GM21390 (cell line): ENCODE data around the gene HEXIM2.
"Not testable (repeated sequence)": the region's sequence is repeated elsewhere in the genome, so short reads cannot be mapped to it uniquely, and the experiment has no call there.

Source experiments
- ATAC-seq: cut with Tn5 transposase; IDR thresholded peaks from one replicate; pipeline ENCODE4 v1.9.1; 2021; ENCODE audit not compliant: unreplicated experiment

Gene HEXIM2

DNA sequence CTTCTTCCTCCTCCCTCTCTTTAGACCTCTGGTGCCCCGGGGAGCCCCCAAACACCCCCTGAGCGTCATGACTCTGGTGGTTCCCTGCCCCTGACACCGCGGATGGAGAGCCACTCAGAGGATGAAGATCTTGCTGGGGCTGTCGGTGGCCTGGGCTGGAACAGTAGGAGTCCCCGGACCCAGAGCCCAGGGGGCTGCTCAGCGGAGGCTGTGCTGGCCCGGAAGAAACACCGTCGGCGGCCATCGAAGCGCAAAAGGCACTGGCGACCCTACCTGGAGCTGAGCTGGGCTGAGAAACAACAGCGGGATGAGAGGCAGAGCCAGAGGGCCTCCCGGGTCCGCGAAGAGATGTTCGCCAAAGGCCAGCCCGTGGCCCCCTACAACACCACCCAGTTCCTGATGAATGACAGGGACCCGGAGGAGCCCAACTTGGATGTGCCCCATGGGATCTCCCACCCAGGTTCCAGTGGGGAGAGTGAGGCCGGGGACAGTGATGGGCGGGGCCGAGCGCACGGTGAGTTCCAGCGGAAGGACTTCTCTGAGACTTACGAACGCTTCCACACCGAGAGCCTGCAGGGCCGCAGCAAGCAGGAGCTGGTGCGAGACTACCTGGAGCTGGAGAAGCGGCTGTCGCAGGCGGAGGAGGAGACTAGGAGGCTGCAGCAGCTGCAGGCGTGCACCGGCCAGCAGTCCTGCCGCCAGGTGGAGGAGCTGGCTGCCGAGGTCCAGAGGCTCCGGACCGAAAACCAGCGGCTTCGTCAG is 7.5 kb downstream of the HEXIM2 start:
- no peak for ATAC-seq

DNA sequence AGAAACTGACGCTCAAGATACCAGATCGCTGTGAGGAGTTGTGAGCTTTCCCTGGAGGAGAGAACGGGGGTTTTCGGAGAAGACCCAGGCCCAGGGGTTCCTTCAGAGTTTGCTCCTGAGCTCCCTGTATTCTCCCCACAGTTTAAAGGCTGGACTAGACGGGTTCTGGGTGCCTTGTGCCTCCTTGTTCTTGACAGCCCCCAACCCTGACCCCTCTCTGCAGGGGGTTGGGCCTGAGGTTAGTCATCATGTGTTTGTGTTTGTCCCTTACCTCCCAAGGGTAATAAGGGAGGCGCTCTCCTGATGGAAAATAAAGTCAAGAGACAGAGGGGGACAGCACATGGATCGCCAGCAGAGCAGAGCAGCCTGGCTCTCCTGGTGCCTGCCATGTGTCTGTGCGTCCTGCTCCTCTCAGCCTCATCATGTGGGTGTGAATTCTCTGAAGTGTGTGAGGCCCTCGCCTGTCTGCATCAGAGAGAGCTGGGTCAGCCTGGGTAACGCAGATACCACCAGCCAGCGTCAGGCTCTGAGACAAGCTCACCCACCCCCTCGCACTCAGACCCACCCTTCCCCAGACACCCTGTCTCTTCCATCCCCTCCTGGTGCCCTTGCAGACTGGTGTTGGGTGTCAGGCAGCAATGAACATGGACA is 8.7 kb downstream of the HEXIM2 start:
- no peak for ATAC-seq

DNA sequence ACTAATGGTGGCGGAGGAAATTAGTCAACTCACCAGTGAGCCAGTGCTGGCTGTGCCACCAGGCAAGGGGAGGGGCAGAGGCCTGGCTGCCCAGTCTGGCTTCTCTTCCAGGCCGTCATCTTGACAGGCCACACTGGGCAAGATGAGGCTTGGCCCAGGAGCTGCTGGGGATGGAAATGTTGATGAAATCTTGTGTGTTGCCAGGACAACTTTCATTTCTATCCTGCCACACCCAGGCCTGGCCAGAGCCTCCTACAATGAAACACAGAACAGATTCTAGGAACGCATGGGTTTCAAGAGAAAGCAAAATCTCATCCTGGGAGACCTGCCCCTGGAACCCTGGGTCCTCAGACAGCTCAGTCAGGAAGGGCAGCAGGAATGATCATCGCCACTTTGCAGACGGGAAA is 9.3 kb downstream of the HEXIM2 start:
- no peak for ATAC-seq

DNA sequence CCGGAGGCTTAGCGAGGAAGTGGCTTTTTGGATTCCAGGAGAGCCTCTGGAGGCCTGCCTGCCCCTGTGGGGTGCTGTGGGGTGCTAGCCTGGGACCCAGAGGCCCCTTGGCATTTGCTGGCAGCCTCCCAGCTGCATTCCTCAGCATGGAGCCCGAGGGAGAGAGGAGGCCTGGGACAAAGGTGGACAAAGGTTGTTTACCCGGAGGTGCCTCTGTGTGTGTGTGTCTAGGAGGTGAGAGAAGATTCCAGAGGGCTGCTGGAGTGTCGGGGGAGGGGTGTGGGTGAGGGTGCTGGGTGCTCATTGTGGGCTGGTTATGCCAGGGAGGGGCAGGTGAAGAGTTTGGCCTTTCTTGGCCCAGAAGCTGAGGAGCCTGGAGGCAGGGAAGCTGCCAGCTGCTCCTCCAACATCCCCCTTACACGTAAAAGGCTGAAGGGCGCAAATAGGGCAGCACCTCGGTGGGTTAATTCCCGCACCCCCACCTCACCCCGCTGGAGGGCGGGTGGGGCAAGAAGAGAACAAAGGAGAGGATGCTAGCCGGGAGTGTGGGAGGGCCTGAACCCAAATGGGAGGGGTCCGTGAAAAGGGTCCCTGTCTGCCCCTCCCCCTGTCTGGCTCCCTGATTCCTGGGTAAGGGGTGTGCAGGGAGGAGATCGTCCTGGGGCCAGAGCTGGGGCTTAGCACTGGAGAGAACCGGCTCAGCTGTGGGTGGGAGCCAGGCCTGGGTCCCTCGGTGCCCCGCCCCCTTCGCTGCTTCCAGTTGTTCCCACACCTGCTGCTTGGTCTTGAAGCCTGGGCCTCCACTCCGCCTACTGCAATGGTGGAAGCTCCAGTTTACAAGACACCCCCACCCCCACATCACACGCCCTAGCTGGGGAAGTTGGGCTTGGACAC is 9.9 kb downstream of the HEXIM2 start:
- ATAC-seq: no peak

DNA sequence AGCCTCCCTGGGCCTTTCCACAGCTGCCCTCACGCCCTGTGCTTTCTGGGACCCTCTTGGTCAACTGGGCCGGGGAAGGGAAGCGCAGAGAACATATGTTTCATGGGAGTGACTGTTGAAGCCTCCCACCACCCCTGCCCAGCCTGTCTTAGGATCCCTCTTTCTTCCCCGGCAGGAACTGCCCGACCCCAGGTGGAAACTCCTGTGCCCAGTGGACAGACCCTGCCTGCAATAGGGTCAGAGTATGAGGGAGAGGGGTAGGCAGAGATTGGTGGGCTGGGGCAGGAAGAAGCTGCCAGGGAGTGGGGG is 10.5 kb downstream of the HEXIM2 start:
- no peak for ATAC-seq

DNA sequence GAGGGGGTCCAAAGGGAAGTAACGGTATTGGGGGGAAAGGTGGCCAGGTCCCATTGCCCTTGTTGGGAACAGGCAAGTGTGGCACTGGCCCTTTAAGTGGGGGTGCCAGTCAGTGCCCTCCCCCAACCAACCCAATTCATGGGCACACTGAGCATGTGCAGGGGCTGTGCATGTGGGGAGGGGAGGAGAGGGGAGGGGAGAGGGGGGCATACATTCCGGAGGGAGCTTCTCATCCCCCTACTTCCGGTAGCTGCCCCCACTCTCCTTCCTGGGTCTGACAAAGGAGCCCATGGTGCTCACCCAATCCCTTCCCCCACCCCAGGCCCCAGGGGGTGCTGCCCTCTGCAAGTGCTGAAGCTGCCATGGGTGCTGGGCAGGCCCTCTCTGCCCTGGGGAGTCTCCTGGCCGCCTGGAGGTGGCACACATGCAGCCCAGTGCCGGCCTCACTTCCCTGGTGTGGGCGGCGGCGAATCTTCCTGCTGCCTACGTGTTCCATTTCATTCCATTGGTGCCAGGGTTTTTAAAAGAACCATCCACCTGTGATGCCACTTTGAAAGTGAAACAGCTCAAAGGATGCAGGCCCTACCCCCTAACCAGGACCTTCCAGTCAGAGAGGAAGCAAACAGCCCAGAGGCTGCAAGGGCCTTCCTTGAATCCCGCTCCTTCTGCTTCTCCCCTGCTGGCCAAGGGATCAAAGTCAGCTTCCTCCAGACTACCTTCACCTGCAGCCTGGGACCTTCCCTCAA is 11.0 kb downstream of the HEXIM2 start:
- ATAC-seq: no peak

DNA sequence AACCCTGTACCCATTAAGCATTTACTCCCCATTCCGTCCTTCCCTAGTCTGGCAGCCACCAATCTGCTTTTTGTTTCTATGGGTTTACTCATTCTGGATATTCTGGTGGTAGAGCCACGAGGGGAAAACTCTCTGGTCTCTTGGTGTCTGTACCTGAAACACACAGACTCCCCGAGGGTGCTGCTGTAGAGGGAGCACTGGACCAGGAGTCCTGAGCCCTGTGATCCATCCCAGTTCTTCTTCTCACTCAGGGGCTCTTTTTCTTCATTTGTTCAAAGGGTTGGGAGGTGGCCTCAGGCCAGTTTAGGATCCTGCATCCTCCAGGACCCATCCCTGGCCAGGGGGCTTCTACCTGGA is 14.1 kb downstream of the HEXIM2 start:
- ATAC-seq: no peak

DNA sequence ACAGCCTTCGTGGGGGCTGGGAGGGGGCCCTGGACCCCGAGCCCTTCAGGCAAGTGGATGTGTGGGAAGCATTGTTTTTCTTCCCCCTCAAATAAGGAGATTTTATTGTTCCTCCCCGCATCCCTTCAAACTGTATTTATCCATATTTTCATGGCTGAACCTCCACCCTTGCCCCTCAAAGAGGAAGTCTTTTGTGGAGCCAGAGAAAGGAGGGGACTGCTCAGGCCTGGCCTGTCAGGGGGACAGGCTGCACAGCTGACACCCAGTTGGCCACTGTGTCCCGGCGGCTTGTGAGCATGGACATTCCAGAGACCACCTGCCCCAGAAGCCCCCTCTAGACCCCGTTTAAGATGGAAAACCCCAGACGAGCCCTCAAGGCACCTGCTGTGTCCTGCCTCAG is 15.9 kb downstream of the HEXIM2 start:
- ATAC-seq: no peak

DNA sequence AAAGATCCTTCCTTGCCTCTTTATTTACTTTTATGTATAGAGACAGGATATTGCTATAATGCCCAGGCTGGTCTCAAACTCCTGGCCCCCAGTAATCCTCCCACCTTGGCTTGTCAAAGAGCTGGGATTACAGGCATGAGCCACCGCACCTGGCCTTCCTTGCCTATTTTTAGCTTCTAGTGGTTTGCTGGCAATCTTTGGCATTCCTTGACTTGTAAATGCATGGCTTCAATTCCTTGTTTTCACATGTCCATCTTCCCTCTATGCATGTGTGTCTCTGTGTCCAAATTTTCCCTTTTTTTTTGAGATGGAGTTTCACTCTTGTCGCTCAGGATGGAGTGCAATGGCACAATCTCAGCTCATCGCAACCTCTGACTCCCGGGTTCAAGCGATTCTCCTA is 22.5 kb downstream of the HEXIM2 start:
- ATAC-seq: no peak

DNA sequence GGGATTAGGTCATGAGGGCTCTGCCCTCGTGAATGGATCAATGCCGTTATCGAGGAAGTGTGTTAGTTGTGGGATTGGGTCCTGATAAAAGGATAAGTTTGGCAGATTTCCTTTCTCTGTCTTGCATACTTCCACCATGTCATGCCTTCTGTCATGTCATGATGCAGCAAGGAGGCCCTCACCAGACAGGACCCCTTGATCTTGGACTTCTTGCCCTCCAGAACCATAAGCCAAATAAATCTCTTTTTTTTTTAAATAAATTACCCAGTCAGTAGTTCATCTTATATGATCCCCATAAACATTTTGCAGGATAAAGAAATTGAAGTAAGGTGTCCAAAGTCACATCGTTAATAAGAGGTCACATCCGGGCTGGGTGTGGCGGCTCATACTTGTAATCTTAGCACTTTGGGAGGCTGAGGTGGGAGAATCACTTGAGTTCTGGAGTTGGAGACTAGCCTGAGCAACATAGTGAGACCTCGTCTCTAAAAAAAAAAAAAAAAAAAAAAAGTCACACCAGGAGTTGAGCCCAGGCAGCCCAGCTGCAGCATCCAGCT is 25.2 kb downstream of the HEXIM2 start:
- no peak for ATAC-seq

DNA sequence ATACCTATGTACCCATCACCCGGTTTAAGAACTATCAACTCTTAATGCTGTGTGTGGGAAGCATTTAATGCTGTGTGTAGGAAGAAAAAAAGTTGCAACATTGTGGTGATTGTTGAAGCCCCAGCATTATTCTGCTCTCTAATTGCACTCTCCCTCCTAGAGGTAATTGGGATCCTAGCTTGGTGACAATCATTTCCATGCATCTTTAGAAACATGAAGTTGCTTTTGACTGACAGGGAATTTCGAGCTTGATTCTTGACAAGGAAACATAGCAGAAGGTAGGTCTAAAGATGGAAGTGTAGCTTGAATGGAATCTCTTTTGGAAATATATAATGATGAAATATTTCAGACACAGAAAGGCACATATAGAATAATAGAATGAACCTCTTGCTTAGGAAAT is 27.3 kb downstream of the HEXIM2 start:
- no peak for ATAC-seq

DNA sequence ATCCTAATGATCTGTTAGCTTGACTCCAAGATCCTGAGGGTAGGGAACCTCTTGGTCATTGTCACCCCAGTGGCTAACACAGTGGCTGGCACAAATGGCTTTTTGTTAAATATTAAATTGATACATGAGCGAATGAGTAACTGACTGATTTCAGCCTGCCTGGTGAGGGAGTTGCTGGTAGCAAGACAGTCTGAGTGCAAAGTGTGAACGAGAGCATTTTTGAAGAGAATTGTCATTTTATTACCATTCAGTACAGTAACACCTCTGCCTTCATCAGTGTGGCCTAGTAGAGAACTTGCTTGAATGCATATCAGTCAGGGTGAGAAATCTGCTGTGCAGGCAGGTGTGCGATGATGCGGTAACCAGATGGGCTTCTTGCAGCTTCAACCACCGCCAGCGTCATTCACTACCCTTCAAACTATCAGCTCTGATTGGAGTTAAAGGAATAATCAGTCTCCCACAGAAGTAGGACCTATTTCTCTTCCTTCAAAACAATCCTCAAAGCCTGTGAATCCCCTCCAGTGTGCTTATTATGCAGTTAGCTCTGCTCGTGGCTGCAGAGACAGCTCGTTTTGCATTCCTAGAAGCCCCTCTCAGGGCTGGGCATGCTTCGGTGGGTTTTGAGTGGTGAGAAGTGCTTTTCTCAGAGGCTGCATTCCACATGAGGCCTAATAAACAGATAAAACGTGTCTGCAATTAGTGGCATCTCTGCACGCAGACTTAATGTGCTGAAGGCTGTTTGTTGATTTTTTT is 29.0 kb downstream of the HEXIM2 start:
- no peak for ATAC-seq

DNA sequence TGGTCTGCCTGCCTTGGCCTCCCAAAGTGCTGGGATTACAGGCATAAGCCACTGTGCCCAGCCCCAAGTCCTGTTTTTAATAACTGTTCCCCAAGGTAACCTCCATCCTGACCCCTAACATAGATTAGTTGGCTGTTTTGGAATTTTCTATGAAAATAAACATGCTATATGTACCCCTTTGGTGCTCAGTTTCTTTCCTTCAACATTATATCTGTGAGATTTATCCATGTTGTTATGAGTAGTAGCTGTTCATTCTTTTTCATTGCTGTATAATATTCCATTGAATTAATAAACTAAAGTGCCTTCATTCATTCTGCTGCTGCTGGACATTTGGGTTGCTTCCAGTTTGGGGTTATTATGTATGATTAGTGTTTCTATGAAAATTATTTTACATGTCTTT is 33.7 kb downstream of the HEXIM2 start:
- ATAC-seq: no peak

DNA sequence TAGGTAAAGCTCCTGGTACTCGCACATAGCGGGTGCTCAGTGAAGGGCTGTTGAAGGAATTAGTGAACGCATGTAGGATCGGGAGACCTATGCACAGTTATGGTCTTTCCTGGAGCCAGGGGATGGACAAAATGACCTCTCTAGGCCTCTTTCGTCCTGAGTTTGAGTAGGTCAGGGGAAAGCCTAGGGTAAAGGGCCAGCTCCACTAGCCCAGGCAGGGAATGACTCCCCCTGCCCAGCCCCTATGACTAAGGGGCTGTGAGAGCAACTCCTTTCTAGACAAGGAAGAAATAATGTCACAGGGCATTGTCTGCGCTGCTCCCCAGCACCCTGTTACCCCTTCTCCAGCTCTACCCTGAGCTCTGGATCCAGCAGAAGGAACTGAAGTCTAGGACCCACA is 35.4 kb downstream of the HEXIM2 start:
- ATAC-seq: no peak

DNA sequence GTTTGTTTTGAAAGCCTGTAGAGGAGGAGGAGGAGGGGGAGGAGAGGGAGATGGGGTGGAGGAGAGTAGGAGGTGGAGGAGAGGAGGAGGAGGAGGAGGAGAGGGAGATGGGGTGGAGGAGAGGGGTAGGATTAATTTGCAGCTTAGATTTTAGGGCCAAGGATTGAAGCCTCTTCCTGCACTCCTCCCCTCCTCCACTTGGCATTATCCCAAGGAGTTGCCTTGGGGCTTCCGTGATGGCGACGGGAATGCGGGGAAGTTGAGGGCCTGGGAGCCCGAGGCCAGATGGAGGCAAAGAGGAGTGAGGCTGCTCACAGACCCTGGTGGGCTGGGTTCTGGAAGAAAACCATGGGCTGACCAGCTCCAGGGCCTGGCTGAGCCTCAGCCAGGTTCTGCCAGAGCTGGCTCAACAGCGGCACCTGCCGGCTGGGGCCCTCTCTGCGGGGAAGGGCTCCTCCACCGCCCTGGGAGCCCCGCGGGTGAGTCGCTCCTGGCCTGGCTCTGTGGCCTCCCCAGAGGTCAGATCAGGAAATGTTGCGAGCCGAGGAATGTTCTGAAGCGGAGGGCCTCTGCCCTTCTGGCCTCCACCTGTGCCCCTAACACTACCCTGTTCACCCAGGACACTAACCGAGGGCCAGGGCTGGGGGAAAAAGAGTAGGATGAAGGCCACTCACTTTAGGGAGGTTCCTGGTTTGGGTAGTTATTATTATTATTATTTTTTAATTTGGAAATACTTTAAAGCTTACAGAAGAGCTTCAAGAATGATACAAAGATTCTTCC is 36.1 kb downstream of the HEXIM2 start:
- peak; percentile 73 for ATAC-seq

DNA sequence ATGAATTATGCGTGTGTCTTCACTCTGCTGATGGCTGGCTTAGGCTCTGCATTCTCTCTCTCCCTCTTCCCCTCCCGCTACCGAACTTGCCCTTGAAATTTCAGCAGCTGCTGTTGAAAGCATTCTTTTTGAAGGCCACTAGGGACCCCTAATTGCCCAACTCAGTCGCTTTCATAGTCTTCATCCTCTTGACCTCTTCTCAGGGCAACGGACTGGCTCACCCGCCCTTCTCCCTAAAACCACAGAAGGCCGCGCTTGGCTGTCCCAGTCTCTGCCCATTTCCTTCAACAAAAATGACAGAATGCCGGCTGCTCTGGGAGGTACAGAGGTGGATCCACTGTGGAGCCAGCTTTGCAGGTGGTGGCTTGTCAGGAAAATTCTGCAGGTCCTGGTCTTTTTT is 39.0 kb downstream of the HEXIM2 start:
- ATAC-seq: no peak

DNA sequence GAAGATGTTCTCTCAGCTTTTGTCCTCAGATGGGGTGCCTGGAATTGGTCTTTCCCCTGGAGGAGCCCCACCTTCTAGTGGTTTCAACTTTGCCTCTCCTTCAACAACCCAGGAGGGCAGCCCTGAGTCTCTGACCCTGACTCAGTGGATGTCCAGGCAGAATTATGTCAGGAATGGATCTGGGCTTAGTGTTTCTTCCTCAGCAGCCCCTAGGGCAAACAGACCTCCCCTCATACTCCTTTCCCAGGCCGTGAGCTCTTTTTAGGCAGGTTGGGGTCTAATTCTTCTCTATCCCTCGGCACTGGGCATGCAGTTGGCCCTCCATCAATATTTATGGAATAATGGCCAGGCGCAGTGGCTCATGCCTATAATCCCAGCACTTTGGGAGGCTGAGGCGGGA is 39.8 kb downstream of the HEXIM2 start:
- no peak for ATAC-seq

DNA sequence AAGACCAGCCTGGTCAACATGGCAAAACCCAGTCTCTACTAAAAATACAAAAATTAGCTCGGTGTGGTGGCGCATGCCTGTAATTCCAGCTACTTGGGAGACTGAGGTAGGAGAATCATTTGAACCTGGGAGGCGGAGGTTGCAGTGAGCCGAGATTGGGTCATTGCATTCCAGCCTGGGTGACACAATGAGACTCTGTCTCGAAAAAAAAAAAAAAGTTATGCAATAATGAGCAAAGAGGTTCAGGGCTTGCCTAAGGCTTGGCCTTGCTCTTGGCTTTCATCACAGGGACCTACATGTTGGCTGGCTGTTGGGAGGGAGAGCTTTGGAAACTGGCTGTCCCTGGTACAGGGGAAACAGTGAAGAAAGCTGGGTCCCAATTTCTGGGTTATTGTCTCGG is 40.2 kb downstream of the HEXIM2 start:
- ATAC-seq: not testable (repeated sequence)

DNA sequence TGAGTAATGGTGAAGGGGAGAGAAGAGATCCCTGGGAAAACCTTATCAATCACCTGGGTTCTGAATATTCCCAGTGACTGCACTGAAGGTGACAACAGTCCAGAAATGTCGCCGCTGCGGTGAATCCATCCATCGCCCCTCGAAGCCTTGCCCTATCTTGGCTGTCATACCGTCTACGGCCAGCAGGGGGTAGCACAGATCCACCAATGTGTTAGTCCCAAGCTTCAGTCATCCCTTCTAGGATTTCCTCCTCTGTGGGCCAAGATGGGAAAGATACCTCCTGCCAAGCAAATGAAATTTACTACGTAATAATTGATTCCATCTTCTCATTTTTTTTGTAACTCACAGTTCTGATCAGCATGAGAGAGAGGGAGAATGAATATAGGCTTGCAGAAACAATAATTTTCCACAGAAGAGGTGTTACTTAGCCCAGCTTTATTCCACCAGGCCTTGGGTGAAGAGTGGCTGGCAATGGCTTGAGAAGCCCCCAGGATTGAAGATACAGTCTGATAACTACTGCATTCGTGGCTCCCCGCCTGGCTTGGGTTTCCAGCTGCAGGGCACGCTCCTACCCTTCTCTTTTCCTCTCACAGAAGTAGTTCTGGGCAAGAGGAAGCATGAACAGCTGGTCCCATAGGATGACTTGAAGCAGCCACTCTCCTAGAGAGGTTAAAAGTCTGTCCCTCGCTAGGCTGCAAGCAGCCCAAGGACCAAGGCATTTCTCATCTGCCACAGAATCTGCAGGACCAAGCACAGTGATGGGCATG is 57.4 kb downstream of the HEXIM2 start:
- ATAC-seq: no peak
